KMS-11 (cell line): ENCODE results near the gene ZG16.

Experiments used
- H2AFZ ChIP-seq: fragments of 200-600 bp; sonication (generic); 2 replicates; pipeline ENCODE4 v1.6.1; 2016; ENCODE audit warnings: antibody characterized with exemption, mixed run types, low read depth
- H3K27ac ChIP-seq: fragments of 200-600 bp; sonication (generic); 2 replicates; pipeline ENCODE4 v1.6.1; 2016; ENCODE audit warnings: mild to moderate bottlenecking, mixed run types
- H3K27me3 ChIP-seq: fragments of 200-600 bp; sonication (generic); 2 replicates; pipeline ENCODE4 v1.6.1; 2017; ENCODE audit warnings: mild to moderate bottlenecking, low read depth, mixed run types, moderate library complexity; ENCODE audit not compliant: insufficient read depth
- H3K36me3 ChIP-seq: fragments of 200-600 bp; sonication (generic); 2 replicates; pipeline ENCODE4 v1.6.1; 2017; ENCODE audit warnings: mild to moderate bottlenecking, mixed run types; ENCODE audit not compliant: insufficient read depth
- H3K4me1 ChIP-seq: fragments of 200-600 bp; sonication (generic); 2 replicates; pipeline ENCODE4 v1.6.1; 2016; ENCODE audit warnings: mild to moderate bottlenecking, low read depth, mixed run types; ENCODE audit not compliant: poor library complexity, severe bottlenecking
- H3K4me2 ChIP-seq: fragments of 200-600 bp; sonication (generic); 2 replicates; pipeline ENCODE4 v1.7.0; 2016; ENCODE audit warnings: mild to moderate bottlenecking, mixed run types
- H3K4me3 ChIP-seq: fragments of 200-600 bp; sonication (generic); IDR thresholded peaks from 2 replicates; pipeline ENCODE4 v1.6.1; 2017; ENCODE audit warnings: low read depth, low read length, mixed read lengths; ENCODE audit not compliant: insufficient read depth
- H3K79me2 ChIP-seq: fragments of 200-600 bp; sonication (generic); 2 replicates; pipeline ENCODE4 v1.6.1; 2016; ENCODE audit warnings: low read depth, mixed run types; ENCODE audit not compliant: insufficient read depth
- H3K9ac ChIP-seq: fragments of 200-600 bp; sonication (generic); 2 replicates; pipeline ENCODE4 v1.6.1; 2016; ENCODE audit warnings: mild to moderate bottlenecking, mixed run types
- H4K20me1 ChIP-seq: fragments of 200-600 bp; sonication (generic); 2 replicates; pipeline ENCODE4 v1.6.1; 2016; ENCODE audit warnings: mild to moderate bottlenecking, mixed run types; ENCODE audit not compliant: insufficient read depth
- CTCF ChIP-seq: fragments of 200-600 bp; sonication (generic); conservative IDR thresholded peaks from 2 replicates; pipeline ENCODE4 v1.6.1; 2017; ENCODE audit warnings: low read depth, mild to moderate bottlenecking, antibody characterized with exemption, low read length, moderate library complexity, mixed read lengths

ZG16 gene

GRCh38 chr16:29806099-29806579 is 28.1 kb downstream of the ZG16 start, which contains the start of gene MAZ:
TSS of gene MAZ (plus strand) at chr16:29806529. CDS start at chr16:29806702, 173 bp downstream.
- Histone ChIP-seq H3K36me3 (peaks cover 6% of the 10 kb centered on the region; the same call in 1 of the 2 replicates), H3K27me3 (no peaks in the 10 kb centered on the region), H4K20me1 (no peaks in the 10 kb centered on the region), H3K27ac (peak within 1 kb of the TSS; percentile 96), H3K4me3 (no peak within 1 kb of the TSS), H3K4me2 (peak within 1 kb of the TSS; percentile 83), H2AFZ (no peak within 1 kb of the TSS; the same call in 1 of the 2 replicates), H3K4me1 (peaks cover 50% of the 10 kb centered on the region), H3K9ac (peak within 1 kb of the TSS; percentile 89), H3K79me2 (peaks cover 33% of the 10 kb centered on the region)
- TF ChIP-seq CTCF: no peak

GRCh38 chr16:29806641-29807425 is 28.8 kb downstream of the ZG16 start:
- no peaks in the 10 kb centered on the region for H3K27me3 ChIP-seq
- peak overlapping the region; percentile 83 for H3K4me2 ChIP-seq
- no peak overlapping the region for H2AFZ ChIP-seq
- peak overlapping the region; percentile 89 for H3K9ac ChIP-seq
- peaks cover 6% of the 10 kb centered on the region; the same call in 1 of the 2 replicates for H3K36me3 ChIP-seq
- H3K27ac ChIP-seq: peak overlapping the region; percentile 96
- H4K20me1 ChIP-seq: no peaks in the 10 kb centered on the region
- H3K4me3 ChIP-seq: no peak overlapping the region
- peaks cover 33% of the 10 kb centered on the region for H3K79me2 ChIP-seq
- no peak for TF ChIP-seq CTCF
- H3K4me1 ChIP-seq: peaks cover 50% of the 10 kb centered on the region

GRCh38 chr16:29807426-29808218 is 29.6 kb downstream of the ZG16 start:
- no peak overlapping the region for H2AFZ ChIP-seq
- H3K9ac ChIP-seq: peak overlapping the region; percentile 89
- peak; percentile 33 for TF ChIP-seq CTCF
- no peaks in the 10 kb centered on the region for H3K27me3 ChIP-seq
- H3K4me3 ChIP-seq: no peak overlapping the region
- H3K79me2 ChIP-seq: peaks cover 33% of the 10 kb centered on the region
- H3K36me3 ChIP-seq: peaks cover 6% of the 10 kb centered on the region; the same call in 1 of the 2 replicates
- H3K27ac ChIP-seq: peak overlapping the region; percentile 96
- H4K20me1 ChIP-seq: no peaks in the 10 kb centered on the region
- H3K4me2 ChIP-seq: peak overlapping the region; percentile 83
- H3K4me1 ChIP-seq: peaks cover 51% of the 10 kb centered on the region

GRCh38 chr16:29808219-29808900 is 30.3 kb downstream of the ZG16 start:
- no peaks in the 10 kb centered on the region for H3K27me3 ChIP-seq
- H3K36me3 ChIP-seq: peaks cover 6% of the 10 kb centered on the region; the same call in 1 of the 2 replicates
- no peaks in the 10 kb centered on the region for H4K20me1 ChIP-seq
- no peak overlapping the region for H2AFZ ChIP-seq
- peaks cover 33% of the 10 kb centered on the region for H3K79me2 ChIP-seq
- peaks cover 51% of the 10 kb centered on the region for H3K4me1 ChIP-seq
- H3K4me3 ChIP-seq: no peak overlapping the region
- peak overlapping the region; percentile 89 for H3K9ac ChIP-seq
- H3K4me2 ChIP-seq: peak overlapping the region; percentile 83
- H3K27ac ChIP-seq: peak overlapping the region; percentile 96
- no peak for TF ChIP-seq CTCF
